Endothelial cell of umbilical vein (primary cell): ENCODE data around the gene CEP152.

Experiments used
- MAX ChIP-seq: IDR thresholded peaks from 2 replicates; pipeline ENCODE4 v1.6.1; 2011; ENCODE audit not compliant: insufficient read depth, insufficient read length
- MYC ChIP-seq: IDR thresholded peaks from one replicate; pipeline ENCODE4 v1.6.1; 2011; ENCODE audit warnings: mild to moderate bottlenecking, low read depth, low read length
- POLR2AphosphoS5 ChIP-seq: IDR thresholded peaks from 2 replicates; pipeline ENCODE4 v1.6.1; 2012; ENCODE audit warnings: low read depth, mild to moderate bottlenecking, control low read depth, low read length, moderate library complexity; ENCODE audit not compliant: insufficient read depth

GRCh38 chr15:48765022-48765421 is 45.8 kb downstream of the CEP152 start:
- TF ChIP-seq POLR2AphosphoS5 (no peak), MAX (no peak), MYC (no peak)
